Endometrial microvascular endothelial cells (primary cell): Measurements from ENCODE around the gene MRE11. TPM values are rescaled to one million over a fixed set of nuclear protein-coding genes. Genes with fewer than 3 reads are reported as not detected.
"Not testable (repeated sequence)": the region's sequence is repeated elsewhere in the genome, so short reads cannot be mapped to it uniquely, and the experiment has no call there.

Source experiments
- in situ Hi-C: cut with HindIII; loops from 2 replicates; pipeline ENCODE4 v1.10.0; 2017; ENCODE audit warnings: low sequenced_read_pairs, low pct_unique_long_range_greater_than_20kb; ENCODE audit errors: inconsistent ontology term
- total RNA-seq: library from RNA; depleted of rRNA; stranded (reverse); fragments of >200 nt; gene quantifications from one replicate; pipeline ENCODE4 v1.2.3, GENCODE V29; 2015; ENCODE audit errors: inconsistent ontology term

Gene MRE11
- total RNA-seq, 1 donor from 2014 or later = 17.7 TPM

- in situ Hi-C loops = no loop called here
Measured at GRCh38 chr11:94449437-94449836, 44.2 kb downstream of the MRE11 start.

DNA sequence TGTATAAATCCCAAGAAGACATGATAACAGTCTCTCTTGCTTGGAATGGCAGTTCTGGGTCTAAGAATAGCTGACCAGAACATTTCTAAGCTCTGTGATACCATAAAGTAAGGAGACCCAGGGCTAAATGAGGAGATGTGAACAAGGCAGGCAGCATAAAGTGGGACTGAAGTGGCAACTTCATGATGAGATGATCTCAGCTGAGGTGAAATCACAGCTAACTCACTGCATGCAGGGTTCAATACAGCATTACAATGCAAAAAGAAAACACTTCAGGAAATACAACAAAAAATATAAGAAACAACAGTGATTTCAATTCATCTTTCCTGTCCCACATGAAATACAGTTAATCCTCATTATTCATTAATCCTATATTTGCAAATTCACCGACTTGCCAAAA lies 44.6 kb downstream of the MRE11 start:
- in situ Hi-C loops = no loop called here

DNA sequence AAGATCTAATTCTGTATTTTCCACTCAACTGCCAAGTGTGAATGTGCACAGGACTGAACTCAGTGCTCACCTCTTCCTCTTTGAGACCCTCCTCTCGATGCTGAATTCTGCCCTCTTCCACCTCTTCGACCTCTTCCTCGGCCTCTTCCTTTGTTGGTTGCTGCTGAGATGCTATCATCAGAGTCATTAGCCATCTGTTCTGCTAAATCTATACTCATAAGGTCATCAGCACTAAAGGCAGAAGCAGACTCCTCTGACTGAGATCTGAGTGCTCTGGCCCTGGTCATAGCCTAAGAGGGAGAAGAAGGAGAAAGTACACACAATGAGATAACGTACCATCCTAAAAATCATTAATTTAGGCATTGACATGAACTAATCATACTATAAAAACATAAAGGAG lies 46.5 kb downstream of the MRE11 start:
- in situ Hi-C loops = no loop called here

DNA sequence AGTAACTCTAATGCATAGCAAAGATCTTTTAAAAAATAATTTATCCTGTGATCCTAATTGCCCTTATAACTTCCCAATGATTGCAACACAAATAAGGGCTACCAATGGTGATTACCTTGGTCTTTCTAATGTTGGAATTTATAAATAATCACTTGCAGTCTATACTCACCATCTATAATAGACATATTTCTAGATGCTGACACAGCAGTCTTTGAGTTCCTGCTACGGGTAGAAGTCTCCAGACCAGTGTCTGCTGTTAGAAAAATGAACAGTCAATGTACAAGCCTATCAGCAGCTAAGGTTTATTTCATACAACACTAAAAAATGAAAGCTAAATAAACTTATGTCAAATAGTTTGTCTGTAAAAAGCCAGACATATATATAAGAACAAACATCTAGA lies 48.0 kb downstream of the MRE11 start:
- in situ Hi-C loops = no loop called here

DNA sequence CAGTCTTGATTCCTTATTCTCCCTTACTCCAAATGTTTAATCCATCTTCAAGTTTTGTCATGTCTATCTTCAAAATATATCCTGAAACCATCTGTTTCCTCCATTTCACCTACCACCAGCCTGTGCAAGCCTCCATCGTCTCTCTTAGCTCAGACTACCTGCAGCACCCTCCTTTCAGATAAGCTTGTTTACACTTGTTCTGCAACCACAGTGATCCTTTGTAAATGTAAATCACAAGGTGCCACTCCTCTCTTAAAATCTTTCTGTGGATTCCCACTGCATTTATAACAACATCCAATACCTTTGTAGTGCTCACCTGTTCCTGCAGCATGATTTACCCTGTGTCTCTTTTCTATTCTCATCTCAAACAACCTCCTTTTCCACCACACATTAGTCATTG lies 60.6 kb downstream of the MRE11 start:
- in situ Hi-C loops = no loop called here

- in situ Hi-C loops = no loop called here
Measured at GRCh38 chr11:94424662-94425061, 69.0 kb downstream of the MRE11 start.

GRCh38 chr11:94424011-94424410 lies 69.6 kb downstream of the MRE11 start:
- in situ Hi-C loops = no loop called here

DNA sequence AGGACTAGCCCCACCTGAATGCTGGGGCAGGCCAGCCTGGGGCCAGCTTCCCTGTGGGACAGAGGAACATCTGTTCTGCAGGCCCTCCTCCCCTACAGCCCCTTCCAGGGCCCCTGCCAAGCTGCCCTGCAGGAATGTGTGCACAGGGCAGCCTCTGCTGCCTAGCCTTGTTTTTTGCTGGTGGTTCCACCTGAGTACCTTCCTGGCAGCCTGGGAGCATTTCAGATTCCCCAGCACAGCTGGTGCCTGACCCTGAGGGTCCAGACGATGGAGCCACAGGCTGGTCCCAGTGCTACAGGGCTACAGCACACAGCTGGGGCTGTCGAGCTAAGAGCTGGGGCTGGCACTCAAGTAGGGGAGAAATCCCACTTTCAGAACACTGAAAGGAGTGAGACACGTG lies 70.1 kb downstream of the MRE11 start:
- in situ Hi-C loops = no loop called here

- in situ Hi-C loops = no loop called here
Measured at GRCh38 chr11:94418123-94418765, 75.4 kb downstream of the MRE11 start.

- in situ Hi-C loops = no loop called here
Measured at GRCh38 chr11:94417386-94417987, 76.2 kb downstream of the MRE11 start.

DNA sequence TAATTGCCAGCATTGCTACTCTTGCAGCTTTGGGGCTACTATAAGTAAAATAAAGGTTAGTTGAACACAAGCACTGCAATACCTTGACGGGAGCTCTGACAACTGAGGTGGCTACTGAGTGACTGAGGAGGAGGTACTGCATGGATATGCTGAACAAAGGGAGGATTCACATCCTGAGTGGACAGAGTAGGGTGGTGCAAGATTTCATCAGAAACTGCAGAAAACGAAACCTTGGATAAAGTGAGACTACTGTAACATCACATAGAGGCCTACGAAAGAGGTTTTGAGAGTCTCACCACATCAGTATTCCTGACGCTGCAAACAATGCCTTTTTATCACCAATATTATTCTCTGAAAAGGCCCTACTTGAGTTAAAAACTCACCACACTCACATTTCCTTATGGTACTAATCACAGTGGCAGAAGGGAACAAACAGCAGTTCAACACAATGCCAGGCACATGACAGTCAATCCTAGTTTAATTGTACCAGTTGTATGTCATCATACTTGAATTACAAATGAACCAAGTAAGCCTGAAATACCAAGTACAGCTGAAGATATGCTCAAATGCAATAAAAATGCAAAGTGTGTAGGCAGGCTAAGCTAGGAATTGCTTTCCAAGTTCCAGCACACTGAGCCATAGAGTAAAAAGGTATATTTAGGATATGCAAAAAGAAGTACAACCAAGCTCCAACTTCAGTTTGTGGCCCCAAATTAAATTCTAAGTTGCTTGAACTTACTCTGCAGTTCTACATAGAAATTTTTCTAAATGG lies 88.4 kb downstream of the MRE11 start:
- in situ Hi-C loops = no loop called here

DNA sequence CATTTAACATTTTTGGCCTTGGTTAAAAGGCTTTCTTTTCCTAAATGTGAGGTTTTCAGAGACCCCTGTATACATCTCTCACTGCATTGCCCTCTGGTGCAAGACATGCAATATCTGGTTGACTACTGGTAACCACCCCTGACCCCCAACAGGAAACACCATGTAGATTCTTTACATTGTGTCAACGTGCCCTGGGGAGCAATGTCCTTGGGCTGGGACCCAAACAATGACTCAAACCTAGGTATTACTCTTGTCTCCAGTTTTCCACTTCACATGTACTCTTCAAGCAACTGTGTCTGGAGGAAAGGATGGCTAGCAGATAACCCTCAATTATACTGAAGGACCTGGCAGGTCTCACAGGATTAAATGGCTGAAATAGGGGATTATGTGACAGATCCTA lies 91.3 kb downstream of the MRE11 start:
- in situ Hi-C loops = no loop called here

GRCh38 chr11:94401773-94402265 lies 91.8 kb downstream of the MRE11 start:
- in situ Hi-C loops = no loop called here

DNA sequence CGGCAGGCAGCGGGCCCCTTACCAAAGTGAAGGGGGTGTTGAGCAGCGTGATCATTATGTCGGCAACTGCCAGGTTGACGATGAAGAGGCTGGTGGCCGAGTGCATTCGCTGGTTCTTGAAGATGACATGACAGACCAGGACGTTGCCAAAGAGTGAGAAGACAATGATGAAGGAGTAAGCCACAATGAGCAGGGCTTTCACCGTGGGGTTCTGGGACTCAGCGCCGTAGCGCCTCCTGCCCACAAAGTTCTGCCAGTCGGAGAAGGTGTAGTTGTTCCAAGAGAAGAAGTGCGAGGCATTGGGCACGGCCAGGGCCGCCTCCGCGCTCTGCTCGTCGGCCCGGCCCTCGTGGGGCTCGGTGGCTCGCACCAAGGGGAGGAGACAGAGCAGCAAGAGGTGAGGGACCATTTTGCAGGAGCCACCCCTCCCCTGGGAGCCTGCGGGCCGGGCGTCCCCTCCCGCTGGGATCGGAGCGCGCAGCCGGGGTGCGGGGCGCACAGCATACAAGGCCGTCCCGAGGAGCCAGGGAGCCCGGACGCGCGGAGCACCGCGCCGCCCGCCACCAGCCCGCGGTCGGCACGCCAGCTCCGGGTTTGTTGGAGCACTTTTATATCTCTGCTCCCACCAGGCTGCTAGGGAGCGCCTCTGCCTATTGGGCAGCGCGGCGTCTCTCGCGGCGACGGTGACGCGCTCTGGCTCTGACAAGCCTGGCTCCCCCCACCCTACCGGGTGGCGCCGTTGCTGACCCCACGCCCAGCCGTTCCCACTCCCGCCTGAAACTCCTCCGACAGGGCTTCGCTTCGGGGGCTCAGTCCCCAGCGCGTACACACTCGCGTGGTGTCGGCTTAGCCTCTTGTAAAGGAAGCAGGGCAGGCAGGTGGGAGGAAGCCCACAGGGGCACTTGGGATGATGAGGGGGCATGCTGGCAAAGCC lies 92.5 kb downstream of the MRE11 start, which contains the start of gene GPR83:
TSS of gene GPR83 (minus strand) at position 581 of the 934 bp plus-strand sequence. CDS start at position 409, 172 bp downstream.
- in situ Hi-C loops = no loop called here

DNA sequence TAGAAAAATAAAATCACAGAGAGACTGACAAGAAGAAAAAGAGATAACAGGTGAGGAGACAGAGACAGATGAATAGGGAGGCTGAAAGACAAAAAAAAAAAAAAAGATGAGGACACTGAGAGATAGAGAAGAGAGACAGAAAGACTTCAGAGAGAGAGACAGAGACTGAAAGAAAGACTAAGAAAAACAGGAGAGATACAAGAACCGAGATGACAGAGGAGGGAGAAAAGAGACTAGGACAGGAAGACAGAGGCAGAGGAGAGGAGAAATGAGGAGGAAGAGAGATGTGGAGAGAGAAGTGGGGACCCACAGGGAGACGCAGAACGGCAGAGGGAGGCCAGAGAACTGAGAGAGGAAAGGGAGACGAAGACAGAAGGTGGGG lies 93.2 kb downstream of the MRE11 start:
- in situ Hi-C loops = no loop called here

DNA sequence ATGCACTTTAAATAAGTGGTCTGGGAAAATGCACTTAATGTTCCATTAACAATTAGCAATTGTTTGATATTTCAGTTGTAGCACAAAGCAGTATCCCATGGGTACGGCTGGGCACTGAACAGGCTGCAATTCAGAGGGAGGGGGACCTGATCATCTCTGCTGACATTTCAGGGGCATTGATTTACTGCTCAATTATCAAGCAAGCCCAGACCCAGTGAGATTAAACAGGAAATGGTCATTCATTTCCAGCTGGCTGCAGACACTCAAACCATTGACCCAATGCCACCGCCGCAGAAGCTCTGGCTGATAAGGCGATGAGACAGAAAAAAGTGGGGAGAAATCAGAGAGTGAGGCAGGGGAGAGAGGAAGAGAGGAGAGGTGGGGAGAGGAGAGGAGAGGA lies 93.6 kb downstream of the MRE11 start:
- in situ Hi-C loops = no loop called here

- in situ Hi-C loops = no loop called here
Measured at GRCh38 chr11:94398101-94398500, 95.5 kb downstream of the MRE11 start.

DNA sequence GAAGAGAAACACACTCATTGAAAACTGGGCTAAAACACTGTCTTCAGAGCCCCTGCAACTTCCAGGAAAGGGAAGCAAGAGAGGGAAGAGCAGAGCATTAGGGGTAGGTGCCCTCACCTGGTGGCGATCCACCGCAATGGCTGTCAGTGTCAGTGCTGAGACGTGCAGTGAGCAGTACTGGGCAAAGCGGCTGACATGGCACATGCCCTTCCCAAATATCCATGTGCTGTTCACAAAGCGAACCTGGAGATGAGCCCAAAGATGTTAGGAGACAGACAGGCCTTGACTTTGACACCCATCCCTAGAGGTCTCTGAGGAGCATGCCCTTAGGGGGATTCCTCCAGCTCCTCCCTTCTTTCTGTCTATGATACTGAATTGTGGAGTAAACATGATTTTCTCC lies 97.4 kb downstream of the MRE11 start:
- in situ Hi-C loops = no loop called here

- in situ Hi-C loops = not testable (repeated sequence)
Measured at GRCh38 chr11:94391937-94392336, 101.7 kb downstream of the MRE11 start.
